ENCODE results near the gene CISTR. TPM values are rescaled to one million over a fixed set of nuclear protein-coding genes. Genes with fewer than 3 reads are reported as not detected.
A peak's percentile ranks its signal among the peaks of the same experiment; 100 is the strongest.

Gene CISTR
- total RNA-seq, 1 donor from 2014 or later, result 1.4 TPM

DNA sequence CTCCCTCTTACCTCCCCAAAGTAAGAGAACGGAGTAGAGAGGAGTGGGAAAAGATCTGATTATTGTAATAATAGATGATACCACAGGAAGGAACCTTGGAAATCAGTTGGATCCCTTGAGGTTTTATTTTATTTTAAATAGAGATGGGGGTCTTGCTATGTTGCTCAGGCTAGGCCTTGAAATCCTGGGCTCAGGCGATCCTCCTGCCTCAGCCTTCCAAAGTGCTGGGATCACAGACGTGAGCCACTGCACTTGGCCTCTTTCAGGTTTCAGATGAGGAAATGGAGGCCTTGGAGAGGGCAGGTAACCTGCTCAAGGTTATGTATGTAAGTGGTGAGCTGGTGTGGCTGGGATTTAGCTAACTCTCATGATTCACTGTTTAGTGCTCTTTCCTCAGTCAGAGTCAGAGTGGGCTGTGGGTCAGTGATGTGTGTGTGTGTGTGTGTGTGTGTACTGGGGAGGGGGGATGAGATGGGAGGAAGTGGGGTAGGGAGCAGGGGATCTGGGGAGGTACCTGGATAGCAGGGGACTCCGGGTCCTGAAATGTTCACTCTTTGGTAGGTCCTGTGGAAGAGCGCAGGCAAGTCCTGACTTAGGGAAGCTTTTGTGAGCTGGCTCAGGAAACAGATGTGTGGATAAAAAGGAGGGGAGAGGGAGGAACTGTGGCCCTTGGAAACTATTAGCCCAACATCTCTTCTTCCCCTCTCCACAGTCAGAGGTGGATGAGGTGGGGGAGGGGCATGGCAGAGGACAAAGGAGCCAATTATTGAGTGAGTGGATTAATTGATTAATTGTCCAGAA, 4.7 kb upstream of the CISTR start:
- TF ChIP-seq, protein P1, sequence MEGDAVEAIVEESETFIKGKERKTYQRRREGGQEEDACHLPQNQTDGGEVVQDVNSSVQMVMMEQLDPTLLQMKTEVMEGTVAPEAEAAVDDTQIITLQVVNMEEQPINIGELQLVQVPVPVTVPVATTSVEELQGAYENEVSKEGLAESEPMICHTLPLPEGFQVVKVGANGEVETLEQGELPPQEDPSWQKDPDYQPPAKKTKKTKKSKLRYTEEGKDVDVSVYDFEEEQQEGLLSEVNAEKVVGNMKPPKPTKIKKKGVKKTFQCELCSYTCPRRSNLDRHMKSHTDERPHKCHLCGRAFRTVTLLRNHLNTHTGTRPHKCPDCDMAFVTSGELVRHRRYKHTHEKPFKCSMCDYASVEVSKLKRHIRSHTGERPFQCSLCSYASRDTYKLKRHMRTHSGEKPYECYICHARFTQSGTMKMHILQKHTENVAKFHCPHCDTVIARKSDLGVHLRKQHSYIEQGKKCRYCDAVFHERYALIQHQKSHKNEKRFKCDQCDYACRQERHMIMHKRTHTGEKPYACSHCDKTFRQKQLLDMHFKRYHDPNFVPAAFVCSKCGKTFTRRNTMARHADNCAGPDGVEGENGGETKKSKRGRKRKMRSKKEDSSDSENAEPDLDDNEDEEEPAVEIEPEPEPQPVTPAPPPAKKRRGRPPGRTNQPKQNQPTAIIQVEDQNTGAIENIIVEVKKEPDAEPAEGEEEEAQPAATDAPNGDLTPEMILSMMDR (IDR thresholded peaks at IDR 0.05; ENCODE audit: unreplicated experiment), result no peak
- Mint-ChIP-seq H3K9me3 (ENCODE audit: unreplicated experiment) (no peaks in the 10 kb centered on the region), H3K27ac (ENCODE audit: unreplicated experiment) (no peak overlapping the region), H3K4me1 (ENCODE audit: unreplicated experiment) (peaks cover 30% of the 10 kb centered on the region), H3K27me3 (ENCODE audit: unreplicated experiment) (peaks cover 19% of the 10 kb centered on the region), H3K36me3 (ENCODE audit: low read depth, unreplicated experiment) (peaks cover 13% of the 10 kb centered on the region), H3K4me3 (ENCODE audit: unreplicated experiment) (no peak overlapping the region)
- no peak for DNase-seq (ENCODE audit: low spot score)

DNA sequence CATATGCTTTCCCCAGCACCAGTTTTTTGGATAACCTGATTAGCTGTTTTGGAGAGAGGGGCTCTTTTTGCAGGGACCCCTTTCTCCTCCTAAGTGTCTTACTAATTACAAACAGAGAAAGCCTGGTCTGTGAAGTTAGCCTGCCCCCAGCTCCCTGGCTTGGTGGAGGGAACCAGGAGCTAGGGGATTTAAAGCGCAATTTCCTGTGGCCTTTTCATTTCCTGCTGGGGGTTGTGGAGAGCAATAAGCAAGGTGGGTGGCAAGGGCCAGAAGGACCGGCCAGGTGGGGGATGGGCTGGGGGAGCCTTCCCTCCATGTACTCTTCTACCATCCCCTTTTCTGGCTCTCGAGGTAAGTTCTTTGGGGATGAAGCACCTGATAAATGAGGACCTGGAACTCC, 4.1 kb upstream of the CISTR start:
- H3K4me3 Mint-ChIP-seq (ENCODE audit: unreplicated experiment), result no peak overlapping the region
- DNase-seq (ENCODE audit: low spot score), result no peak
- peaks cover 13% of the 10 kb centered on the region for H3K36me3 Mint-ChIP-seq (ENCODE audit: low read depth, unreplicated experiment)
- no peaks in the 10 kb centered on the region for H3K9me3 Mint-ChIP-seq (ENCODE audit: unreplicated experiment)
- H3K27ac Mint-ChIP-seq (ENCODE audit: unreplicated experiment), result no peak overlapping the region
- TF ChIP-seq, protein P1 (IDR thresholded peaks at IDR 0.05; ENCODE audit: unreplicated experiment), result no peak
- H3K27me3 Mint-ChIP-seq (ENCODE audit: unreplicated experiment), result peaks cover 20% of the 10 kb centered on the region
- peaks cover 28% of the 10 kb centered on the region for H3K4me1 Mint-ChIP-seq (ENCODE audit: unreplicated experiment)

DNA sequence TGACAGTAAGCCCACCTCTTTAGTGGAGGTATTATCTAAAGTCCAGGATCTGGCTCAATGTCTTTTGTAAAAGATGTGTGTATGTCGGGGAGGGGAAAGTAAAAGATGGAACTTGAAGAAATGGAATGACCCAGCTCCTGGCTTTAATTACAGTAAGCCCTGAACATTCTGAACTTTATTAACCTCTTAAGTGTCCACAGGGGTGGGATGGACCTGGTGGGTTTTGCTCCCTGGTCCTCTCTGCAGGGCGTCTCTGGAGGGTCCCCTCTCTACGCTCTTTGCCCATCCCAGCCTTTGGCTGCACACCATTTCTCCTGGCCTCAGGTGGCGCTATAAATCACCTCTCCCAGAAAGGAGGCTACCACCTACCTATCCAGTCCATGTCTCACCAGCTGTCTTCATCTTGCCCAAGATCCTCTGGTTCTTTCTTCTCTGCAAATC, 3.7 kb upstream of the CISTR start:
- Mint-ChIP-seq H3K27ac (ENCODE audit: unreplicated experiment) (no peak overlapping the region), H3K27me3 (ENCODE audit: unreplicated experiment) (peaks cover 25% of the 10 kb centered on the region)
- DNase-seq (ENCODE audit: low spot score), result no peak

DNA sequence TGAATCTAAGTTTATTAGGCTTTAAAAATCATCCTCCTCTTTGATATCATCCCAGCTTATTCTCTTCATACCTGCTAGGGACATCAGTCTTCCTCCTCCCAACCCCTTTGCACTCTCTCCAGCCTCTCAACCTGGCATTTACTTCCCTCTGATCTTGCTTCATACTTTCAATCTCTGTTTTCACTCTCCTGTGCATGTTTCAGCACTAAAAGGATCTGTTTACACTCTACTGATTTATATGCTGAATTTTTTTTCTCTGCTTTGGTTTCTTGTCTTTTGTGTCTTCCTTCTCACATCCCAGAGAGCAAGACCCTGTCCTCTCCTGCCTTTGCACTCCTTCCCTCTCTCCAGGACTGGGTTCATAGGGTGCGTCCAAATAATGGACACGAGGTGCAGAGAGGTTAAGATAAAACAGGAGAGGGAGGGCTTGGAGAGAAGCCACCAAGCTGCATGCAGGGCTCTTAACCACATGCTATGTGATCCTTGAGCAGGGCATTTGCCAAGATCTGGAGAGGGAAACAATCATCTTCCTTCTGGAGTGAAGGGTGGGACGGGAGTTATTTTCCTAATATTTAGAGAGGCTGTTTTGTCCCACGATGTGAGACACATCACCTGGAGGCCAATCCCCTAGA, 3.0 kb upstream of the CISTR start:
- H3K27me3 Mint-ChIP-seq (ENCODE audit: unreplicated experiment), result peaks cover 23% of the 10 kb centered on the region
- TF ChIP-seq, protein P1 (IDR thresholded peaks at IDR 0.05; ENCODE audit: unreplicated experiment), result no peak
- H3K9me3 Mint-ChIP-seq (ENCODE audit: unreplicated experiment), result no peaks in the 10 kb centered on the region
- DNase-seq (ENCODE audit: low spot score), result no peak
- peaks cover 26% of the 10 kb centered on the region for H3K4me1 Mint-ChIP-seq (ENCODE audit: unreplicated experiment)
- H3K36me3 Mint-ChIP-seq (ENCODE audit: low read depth, unreplicated experiment), result peaks cover 9% of the 10 kb centered on the region
- H3K4me3 Mint-ChIP-seq (ENCODE audit: unreplicated experiment), result no peak overlapping the region
- no peak overlapping the region for H3K27ac Mint-ChIP-seq (ENCODE audit: unreplicated experiment)

More for the DNA sequence above, 3.7 kb upstream of the CISTR start:
- H3K9me3 Mint-ChIP-seq (ENCODE audit: unreplicated experiment), result no peaks in the 10 kb centered on the region
- TF ChIP-seq, protein P1 (IDR thresholded peaks at IDR 0.05; ENCODE audit: unreplicated experiment), result peak; percentile 32
- H3K4me1 Mint-ChIP-seq (ENCODE audit: unreplicated experiment), result peaks cover 28% of the 10 kb centered on the region
- peaks cover 13% of the 10 kb centered on the region for H3K36me3 Mint-ChIP-seq (ENCODE audit: low read depth, unreplicated experiment)
- no peak overlapping the region for H3K4me3 Mint-ChIP-seq (ENCODE audit: unreplicated experiment)

DNA sequence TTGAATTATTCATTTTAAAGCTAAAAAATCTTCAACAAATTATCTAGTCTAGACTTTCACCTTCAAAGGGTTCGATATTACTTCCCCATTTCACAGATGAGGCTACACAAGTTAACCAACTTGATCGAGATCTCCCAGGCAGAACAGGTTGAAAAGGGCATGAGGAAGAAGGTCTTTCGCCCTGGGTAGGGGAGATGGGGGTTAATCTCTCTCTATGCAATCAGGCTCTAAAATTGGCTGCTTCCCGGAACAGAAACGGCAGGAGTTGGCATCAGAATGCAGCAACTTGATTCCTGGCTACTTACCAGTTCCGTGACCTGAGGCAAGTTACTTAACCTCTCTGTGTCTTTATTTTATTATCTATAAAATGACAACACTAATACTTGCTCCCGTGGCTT, 2.4 kb upstream of the CISTR start:
- TF ChIP-seq, protein P1 (IDR thresholded peaks at IDR 0.05; ENCODE audit: unreplicated experiment), result no peak
- no peak for DNase-seq (ENCODE audit: low spot score)
- Mint-ChIP-seq H3K27me3 (ENCODE audit: unreplicated experiment) (peaks cover 19% of the 10 kb centered on the region), H3K4me1 (ENCODE audit: unreplicated experiment) (peaks cover 20% of the 10 kb centered on the region), H3K9me3 (ENCODE audit: unreplicated experiment) (no peaks in the 10 kb centered on the region), H3K27ac (ENCODE audit: unreplicated experiment) (no peak overlapping the region), H3K36me3 (ENCODE audit: low read depth, unreplicated experiment) (peaks cover 4% of the 10 kb centered on the region), H3K4me3 (ENCODE audit: unreplicated experiment) (no peak overlapping the region)

Measured in endothelial cell (in vitro differentiated cells).